GM21526 (cell line): Measurements from ENCODE around the gene ZSWIM7.
A peak's percentile ranks its signal among the peaks of the same experiment; 100 is the strongest.

Experiments used
- ATAC-seq: cut with Tn5 transposase; IDR thresholded peaks from one replicate; pipeline ENCODE4 v1.9.1; 2021; ENCODE audit warnings: moderate library complexity; ENCODE audit not compliant: unreplicated experiment, low FRiP score

The ZSWIM7 gene, protein sequence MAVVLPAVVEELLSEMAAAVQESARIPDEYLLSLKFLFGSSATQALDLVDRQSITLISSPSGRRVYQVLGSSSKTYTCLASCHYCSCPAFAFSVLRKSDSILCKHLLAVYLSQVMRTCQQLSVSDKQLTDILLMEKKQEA

DNA sequence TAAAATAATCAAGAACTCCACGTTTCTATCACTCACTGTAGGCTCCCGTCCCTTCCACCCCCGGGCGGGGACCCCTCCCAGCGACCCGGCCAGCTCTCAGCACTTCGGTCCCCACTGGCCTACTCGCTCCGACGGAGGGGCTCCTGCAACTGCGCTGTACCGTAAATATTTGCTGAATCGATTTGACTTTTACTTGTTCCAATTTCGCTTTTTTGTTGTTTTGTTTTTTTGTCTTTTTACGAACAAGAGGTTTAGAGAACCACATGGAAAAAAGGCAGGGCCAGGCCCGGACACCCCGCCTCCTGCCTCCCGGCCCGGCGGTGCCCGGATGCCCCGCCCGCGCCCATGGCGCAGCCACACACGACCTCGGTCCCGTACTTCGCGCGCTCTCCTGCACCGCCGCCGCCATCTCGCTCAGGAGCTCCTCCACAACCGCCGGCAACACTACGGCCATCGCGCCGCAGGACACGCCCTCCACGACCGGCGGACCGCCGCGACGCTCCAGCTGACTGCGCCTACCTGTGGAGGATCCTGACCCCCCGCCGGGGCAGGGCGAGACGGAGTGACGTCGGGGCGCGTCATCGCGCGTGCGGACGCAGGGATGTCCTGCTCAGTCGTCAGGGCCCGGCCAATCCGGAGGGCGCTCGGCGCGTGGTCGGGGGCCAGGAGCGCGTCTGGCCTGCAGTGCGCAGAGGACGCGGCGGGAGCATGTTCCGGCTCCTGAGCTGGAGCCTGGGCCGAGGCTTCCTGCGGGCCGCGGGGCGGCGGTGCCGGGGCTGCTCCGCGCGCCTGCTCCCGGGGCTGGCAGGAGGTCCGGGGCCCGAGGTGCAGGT, at the start of gene ZSWIM7, which contains the start of gene TTC19:
ZSWIM7 (minus strand) TSS at position 564 of the 833 bp plus-strand sequence; CDS start at position 454, 110 bp downstream.
TTC19 (plus strand) TSS at position 684 of the 833 bp plus-strand sequence; CDS start at position 709, 25 bp downstream.
- ATAC-seq = peak; percentile 95

DNA sequence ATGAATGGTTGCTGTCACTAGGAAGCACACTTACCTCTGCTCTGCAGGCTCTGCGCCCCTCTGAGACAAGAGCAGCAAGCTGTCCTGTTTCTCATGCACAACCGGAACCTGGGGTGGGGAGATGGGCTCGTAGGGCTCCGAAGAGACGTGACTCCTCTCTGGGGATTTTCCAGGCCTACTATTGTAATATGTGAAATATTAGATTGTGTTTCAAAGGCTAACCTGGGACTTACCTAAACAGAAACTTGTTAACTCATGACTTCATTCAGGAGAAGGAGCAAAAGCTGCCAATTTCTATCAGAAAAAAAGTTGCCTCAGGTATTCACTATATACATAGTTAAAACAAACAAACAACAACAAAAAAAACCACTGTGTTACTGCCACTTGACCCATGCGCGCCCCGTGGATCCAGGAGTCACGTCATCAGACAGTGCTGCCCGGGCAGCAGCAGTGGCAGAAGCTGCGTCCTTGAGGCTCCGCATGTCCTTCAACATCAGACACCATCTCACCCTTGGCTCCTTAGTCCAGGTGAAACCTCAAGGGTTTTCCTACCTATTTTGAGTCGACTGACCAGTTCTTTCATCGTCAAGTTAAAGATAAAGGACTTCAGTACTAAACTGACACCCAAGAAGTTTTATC, 49.4 kb upstream of the ZSWIM7 start:
- ATAC-seq = no peak

DNA sequence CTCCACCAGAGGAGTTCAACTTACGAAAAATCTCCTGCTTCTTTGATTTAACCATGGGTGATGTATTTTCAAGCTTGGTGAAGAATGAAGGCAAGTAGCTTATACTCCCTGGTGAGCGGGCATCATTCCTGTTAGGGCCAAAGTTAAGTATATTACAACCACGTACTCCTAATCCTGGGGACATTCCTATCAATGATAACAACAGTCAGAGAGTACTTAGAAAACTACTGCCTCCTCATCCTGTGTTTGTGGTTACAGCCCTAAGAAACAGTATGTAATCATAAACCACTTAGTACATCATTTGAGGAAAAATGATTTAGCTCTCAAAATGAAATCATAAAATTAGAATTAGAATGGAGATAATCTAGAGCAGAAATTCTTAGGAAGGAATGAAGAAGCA, 47.5 kb upstream of the ZSWIM7 start:
- ATAC-seq = no peak

DNA sequence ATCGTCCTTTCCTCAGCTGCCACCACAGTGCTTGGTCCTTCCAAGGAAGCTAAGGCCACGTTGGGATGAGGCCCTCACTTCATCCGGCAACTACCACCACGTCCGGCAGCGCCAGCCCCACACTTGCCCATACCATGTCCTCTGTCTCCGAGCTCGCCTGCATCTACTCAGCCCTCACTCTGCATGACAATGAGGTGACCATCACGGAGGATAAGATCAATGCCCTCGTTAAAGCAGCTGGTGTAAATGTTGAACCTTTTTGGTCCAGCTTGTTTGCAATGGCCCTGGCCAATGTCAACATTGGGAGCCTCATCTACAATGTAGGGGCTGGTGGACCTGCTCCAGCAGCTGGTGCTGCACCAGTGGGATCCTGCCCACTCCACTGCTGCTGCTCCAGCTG, 45.0 kb upstream of the ZSWIM7 start:
- no peak for ATAC-seq

DNA sequence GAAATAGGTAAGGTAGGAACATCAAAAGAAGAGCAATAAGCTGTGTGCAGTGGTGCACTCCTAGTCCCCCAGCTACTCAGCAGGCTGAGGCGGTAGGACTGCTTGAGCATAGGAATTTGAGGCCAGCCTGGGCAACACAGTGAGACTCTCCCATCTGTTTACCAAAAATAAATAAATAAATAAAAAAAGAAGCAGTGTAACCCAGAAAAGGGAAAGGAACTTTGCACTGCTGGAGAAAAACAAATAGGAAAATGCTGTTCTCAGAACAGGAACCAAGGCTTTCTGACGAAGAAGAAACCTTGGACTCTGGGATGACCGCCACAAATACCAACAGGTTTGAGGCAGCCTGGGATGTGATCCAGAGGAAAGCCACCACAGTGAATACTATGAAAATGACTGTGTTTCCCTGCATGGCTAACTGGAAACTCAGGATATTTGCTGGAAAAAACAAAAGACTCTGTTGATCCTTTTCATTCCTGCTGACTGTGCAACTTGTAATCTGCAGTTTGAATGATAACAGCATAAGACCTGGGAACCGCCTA, 41.3 kb upstream of the ZSWIM7 start:
- no peak for ATAC-seq

DNA sequence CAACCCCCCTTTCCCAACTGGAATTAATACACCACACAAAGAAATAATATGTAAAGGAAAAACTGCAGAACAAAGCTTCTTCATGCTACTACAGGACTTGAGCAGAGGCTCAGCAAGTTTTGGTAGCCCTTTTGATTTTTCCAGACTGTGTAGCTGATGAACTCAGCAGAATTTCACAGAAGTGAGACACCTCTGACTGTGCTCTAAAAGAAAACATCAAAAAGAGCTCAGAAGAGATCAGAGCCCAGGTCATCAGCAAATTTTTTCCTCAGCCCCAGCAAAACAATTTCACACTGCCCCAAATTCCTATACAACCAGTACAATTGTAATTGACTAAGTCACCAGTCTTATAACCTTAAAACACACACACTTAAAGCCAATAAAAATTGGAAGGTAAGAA, 38.1 kb upstream of the ZSWIM7 start:
- no peak for ATAC-seq

DNA sequence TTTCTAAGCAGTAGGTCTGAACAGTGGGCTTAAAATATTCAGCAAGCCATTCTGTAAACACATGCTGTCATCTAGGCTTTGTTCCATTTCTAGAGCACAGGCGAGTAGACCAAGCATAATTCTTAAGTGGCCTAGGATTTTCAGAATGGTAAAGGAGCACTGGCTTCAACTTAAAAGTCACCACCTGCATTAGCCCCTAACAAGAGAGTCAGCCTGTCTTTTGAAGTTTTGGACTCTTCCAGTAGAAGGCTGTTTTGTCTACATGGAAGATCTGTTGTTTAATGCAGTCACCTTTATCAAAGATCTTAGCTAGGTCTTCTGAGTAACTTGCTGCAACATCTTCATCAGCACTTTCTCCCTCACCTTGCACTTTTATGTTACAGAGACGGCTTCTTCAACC, 36.8 kb upstream of the ZSWIM7 start:
- no peak for ATAC-seq

DNA sequence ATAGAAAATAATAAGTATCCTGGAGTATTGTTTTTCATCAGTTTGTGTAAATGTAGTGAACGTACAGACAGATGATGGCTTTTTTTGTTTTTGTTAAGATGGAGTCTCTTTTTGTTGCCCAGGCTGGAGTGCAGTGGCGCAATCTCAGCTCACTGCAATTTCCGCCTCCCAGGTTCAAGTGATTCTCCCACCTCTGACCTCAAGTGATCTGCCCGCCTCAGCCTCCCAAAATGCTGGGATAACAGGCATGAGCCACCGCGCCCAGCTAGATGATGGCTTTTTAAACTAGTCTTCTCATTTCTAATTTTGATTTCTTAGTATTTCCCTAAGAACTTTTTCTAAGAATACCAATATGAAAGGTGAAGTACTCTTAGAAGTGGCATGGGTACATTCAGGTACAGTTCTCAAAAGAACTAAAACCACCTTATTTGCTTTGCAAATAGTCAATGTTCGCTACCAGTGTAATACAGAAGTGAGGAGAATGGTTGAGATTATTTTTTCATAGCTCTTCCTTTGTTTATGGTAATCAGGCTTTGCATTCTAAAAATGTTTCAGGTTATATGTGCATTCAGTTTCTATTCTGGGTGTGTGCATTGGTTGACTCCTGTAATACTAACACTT, 34.3 kb upstream of the ZSWIM7 start:
- ATAC-seq = no peak

DNA sequence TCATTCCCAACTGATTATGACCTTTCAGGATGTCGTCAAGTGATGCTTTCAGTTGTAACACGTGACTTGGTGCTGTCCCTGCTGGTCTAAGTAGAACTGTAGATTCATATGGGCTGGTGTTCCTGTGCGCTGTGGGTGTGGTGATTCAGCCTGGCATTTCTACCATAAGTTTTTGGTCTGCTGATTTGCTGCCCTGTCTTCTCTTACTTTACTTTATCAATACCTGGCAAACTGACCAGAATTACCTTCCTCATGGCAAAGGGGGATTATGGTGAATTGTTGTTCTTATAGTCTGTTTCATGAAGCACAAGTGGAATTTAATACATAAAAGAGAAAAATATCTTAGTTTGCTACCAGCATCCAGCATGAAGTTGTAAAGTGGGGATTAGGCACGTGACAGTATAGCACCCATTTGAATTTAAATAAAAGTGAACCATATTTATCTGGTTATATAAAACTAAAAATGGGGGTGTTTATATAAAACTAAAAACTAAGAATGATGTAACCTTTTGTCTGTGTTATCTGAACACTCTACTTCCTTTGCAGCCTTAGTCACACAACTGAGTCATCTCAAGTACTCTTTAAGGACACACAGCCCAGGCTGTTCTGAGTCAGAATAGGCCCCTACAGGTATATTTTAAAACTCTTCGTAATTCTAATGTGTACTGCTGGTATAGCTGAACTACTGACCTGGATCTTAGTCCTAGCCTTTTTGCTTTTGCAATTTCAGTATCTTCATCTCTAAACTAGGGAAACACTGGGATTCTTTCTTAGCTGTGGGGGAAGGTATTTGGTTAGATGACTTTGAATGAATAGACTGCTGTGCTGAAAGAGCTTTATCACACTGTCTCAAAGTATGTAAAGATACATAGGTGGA, 28.4 kb upstream of the ZSWIM7 start:
- ATAC-seq = peak; percentile 67

DNA sequence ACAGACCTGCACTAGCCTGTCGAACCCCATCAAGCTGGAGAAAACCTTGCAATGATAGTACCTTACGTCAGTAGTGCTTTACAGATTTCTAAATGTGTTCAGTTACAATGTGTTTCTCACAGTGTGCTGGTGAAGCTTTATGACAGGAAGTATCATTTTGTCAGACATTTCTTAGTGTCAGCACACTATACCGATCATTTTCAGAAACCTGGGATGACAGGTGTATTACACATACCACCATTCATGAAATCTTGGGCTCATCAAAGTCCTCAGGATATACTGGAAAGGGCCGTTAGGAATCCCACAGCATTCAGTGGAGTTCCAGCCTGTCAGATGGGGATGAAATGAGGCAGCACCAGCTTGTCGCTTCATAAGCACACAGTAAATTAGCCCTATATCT, 27.4 kb upstream of the ZSWIM7 start:
- no peak for ATAC-seq

DNA sequence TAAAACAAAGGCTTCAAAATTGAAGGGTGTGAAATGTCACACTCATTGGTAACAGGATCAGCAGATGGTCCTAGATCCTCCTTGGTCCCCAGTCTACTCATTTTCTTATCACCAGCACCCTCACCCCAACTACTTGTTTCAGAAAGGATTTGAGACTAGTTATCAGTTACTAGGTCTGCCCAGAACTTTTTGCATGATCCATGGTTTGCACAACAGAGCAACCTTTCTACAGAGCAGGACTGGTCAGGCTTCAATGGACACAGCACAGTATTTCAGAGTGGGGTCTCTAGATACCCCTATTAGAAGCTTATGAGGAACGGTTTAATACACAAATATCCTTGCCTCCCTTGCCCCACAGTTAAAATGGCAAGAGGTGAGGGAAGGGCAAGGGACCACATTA, 25.7 kb upstream of the ZSWIM7 start:
- ATAC-seq = no peak

DNA sequence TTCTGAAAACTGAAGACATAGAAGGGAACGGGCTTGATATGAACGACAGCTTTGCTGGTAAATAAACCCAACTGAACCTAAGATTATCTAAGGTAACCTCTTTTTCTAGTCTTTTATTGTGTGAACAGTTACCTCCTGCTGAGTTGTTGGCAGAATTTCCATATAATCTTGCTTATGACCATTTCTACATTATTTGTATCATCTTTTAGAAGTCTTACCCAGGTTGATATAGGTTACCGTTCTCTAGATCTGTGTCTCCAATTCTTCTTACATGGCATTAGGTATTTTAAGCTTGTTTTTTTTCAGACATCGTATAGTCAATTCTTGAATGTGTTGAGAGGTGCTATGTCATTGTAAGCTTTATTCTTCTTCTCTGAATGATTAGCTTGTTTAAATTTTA, 24.4 kb upstream of the ZSWIM7 start:
- no peak for ATAC-seq

DNA sequence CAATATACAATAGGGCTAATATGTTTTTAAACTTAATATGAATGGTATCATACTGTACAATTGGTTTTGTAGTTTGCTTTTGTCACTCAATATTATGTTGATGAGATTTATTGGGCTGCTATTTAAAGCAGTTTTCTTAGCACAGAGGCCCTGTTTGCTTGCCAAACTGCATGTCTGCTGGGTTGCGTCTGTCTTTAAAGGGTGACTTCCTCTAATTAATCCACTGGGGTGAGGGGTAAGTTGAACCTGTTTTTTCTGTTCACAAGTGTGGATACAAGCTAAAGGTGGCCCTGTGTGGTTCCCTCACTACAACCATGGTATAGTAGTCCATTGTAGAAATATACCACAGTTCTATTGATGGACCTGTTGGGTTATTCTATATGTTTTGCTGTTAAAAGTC, 19.8 kb upstream of the ZSWIM7 start:
- no peak for ATAC-seq

DNA sequence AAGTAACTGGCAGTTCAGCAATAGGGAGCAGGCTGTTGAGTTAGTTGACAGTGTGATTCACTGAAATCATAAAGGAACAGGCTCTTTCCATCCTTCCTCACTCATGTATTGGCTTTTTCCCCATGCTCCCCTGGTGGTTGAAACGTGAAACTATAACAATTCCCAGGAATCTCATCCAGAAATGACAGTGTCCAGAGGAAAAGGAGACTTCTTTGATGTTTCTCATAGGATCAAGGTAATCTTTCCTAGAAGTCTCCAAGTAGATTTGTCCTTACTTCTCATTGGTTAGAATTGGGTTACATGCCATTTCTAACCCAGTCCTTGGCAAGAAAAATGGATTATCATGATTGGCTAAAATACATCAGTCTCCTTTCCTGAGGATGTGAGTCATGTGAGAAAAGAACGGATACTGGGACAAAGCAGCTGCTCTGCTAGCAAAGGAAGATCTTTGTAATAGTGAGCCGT, 14.5 kb upstream of the ZSWIM7 start:
- no peak for ATAC-seq

DNA sequence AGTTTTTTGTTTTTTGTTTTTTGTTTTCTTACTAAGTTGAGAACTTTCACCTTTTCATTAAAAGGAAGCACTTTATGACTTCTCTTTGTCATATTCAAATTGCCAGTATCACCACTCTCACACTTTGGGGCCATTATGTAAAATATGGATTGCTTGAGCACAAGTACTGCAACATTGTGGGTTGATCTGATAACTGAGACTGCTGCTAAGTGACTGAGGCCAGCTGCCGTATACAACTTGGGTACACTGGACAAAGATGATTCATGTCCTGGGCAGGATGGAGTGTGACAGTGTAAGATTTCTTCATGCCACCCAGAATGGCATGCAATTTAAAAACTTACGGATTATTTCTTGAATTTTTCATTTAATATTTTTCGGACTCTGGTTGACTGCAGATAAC, 7.9 kb upstream of the ZSWIM7 start:
- no peak for ATAC-seq

DNA sequence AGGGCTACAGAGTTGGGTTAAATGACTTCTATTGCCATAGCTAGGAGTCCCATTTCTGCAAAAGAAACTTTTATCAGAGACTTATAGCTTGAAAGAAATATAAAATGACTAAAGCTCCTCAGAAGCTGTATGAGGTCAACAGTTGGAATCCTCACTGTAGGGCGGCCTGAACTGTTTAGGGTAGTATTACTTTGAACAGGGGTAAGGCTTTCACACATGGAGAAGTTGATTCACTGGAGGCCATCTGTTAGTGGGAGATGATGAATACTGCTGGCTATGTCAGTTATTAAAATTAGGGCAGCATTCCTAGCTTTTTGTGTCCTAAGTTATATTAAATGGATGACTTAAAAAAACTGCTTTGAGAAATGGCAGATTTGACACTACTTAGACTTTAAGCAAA, 6.1 kb upstream of the ZSWIM7 start:
- ATAC-seq = no peak

DNA sequence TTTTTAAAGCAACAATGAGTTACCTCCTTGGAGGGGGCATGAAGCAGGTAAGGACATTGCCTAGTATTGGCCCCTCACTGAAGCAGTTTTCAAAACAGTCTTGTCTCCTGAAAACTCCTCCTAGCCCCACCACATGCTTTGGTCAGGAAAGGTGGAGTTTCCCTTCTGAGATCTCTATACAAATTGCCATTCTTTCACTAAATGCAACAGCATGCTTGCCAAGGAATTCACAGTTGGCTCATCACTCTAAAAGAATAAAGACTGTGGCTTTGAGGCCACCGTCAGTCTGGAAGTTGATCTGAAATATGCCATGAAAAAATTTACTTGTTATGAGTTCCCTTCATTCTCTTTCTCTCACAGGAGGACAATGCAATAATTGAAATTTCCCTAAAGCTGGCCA, 4.3 kb upstream of the ZSWIM7 start:
- ATAC-seq = no peak

DNA sequence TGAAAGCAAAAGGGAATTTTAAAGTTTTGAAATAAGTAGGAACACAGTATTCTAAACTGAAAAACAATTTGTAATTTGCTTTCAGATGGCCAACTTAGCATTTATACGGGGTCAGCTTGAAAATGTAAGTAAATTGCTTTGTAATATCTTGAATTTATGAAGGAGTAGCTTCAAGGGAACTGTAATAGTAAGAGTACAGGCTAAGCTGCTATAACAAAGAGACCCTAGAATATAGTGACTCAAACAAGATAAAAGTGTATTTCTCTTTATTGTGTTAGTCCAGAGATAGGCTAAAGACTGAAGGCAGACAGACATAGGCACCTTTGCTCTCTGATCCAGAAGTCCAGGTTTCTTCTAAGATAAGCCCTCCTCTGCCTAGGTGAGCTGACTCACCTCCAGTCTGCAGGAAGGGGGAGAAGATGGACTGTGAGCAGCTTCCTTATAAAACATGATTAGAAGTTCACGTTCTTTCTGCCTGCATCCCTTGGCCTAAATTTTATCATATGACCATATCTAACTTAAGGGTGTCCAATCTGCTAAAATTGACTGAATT, 3.3 kb upstream of the ZSWIM7 start:
- no peak for ATAC-seq

DNA sequence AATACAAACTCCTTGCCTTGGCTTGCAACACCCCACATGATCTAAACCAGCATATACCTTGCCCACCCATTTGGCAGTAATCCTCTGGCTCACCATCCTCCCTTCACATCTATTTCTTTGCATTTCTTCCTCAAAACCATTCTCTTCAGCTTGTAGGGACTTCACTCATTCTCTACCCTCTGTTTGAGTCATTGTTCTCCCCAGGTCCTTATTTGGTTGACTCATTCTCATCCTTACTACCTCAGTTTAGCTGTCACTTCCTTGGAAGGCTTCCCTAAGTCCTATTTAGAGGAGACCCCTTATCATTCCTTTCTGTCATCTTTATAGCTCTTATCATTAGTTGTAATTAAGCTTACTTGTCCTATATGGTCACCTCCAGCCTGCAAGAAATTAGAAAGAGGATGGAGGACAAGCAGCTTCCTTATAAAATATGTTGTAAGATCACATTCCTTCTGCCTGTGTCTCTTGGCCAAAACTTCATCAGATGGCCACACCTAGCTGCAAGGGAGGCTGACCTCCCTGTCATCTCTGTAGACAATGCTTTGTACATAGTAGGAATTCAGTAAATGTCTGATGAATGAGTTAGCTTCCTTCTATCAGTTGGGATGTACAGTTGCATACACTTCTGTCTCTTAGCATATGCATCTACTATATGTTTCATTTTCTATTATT, 1.9 kb upstream of the ZSWIM7 start:
- ATAC-seq = no peak
